GM23338 (cell line): ENCODE measurements around the gene GRM5. TPM values are rescaled to one million over a fixed set of nuclear protein-coding genes. Genes with fewer than 3 reads are reported as not detected.

Experiments used
- ATAC-seq: fragments of 200-7000 bp; cut with Tn5 transposase; 3 replicates; pipeline ENCODE4 v1.9.1; 2020
- DNase-seq: peaks from one replicate; pipeline ENCODE4 v3.0.0-alpha.2; 2015; ENCODE audit warnings: low spot score
- H2AFZ ChIP-seq: fragments of 200-600 bp; sonication (generic); 2 replicates; pipeline ENCODE4 v1.8.0; 2016; ENCODE audit warnings: antibody characterized with exemption, mild to moderate bottlenecking, moderate library complexity
- H3F3A ChIP-seq: fragments of 200-600 bp; sonication (generic); replicated peaks from 2 replicates; pipeline ENCODE4 v1.8.0; 2017; ENCODE audit warnings: antibody characterized with exemption, mixed run types, low read depth
- H3K27ac ChIP-seq: fragments of 200-600 bp; sonication (generic); 2 replicates; pipeline ENCODE4 v1.6.1; 2016; ENCODE audit warnings: low read depth
- H3K27me3 ChIP-seq: fragments of 200-600 bp; sonication (generic); 2 replicates; pipeline ENCODE4 v1.8.0; 2016; ENCODE audit warnings: mild to moderate bottlenecking, mixed run types, moderate library complexity; ENCODE audit not compliant: insufficient read depth
- H3K36me3 ChIP-seq: fragments of 200-600 bp; sonication (generic); 2 replicates; pipeline ENCODE4 v1.8.0; 2016; ENCODE audit warnings: mild to moderate bottlenecking; ENCODE audit not compliant: insufficient read depth
- H3K4me1 ChIP-seq: fragments of 200-600 bp; sonication (generic); 2 replicates; pipeline ENCODE4 v1.8.0; 2016; ENCODE audit warnings: mild to moderate bottlenecking, moderate library complexity; ENCODE audit not compliant: insufficient read depth
- H3K4me2 ChIP-seq: fragments of 200-600 bp; sonication (generic); 2 replicates; pipeline ENCODE4 v1.7.1; 2017; ENCODE audit warnings: mixed run types
- H3K4me3 ChIP-seq: fragments of 200-600 bp; sonication (generic); 2 replicates; pipeline ENCODE4 v1.6.1; 2016; ENCODE audit warnings: mixed run types
- H3K79me2 ChIP-seq: fragments of 200-600 bp; sonication (generic); replicated peaks from 2 replicates; pipeline ENCODE4 v1.8.0; 2017; ENCODE audit warnings: mild to moderate bottlenecking; ENCODE audit not compliant: insufficient read depth
- H3K9me2 ChIP-seq: fragments of 200-600 bp; sonication (generic); 2 replicates; pipeline ENCODE4 v1.8.0; 2017; ENCODE audit not compliant: insufficient read depth
- H4K20me1 ChIP-seq: fragments of 200-600 bp; sonication (generic); replicated peaks from 2 replicates; pipeline ENCODE4 v1.8.0; 2017; ENCODE audit warnings: mild to moderate bottlenecking; ENCODE audit not compliant: insufficient read depth
- H3K27ac Mint-ChIP-seq: 2 replicates; pipeline ENCODE4 v1.8.0; 2020; ENCODE audit warnings: inconsistent platforms, mild to moderate bottlenecking, moderate library complexity, mixed read lengths
- H3K27me3 Mint-ChIP-seq: 3 replicates; pipeline ENCODE4 v1.8.0; 2022; ENCODE audit warnings: low read depth, mild to moderate bottlenecking, moderate library complexity, mixed read lengths, inconsistent platforms; ENCODE audit not compliant: insufficient read depth, poor library complexity
- H3K36me3 Mint-ChIP-seq: 3 replicates; pipeline ENCODE4 v1.8.0; 2021; ENCODE audit warnings: low read depth, mild to moderate bottlenecking, inconsistent platforms, moderate library complexity, mixed read lengths
- H3K4me1 Mint-ChIP-seq: 3 replicates; pipeline ENCODE4 v1.8.0; 2020; ENCODE audit warnings: mild to moderate bottlenecking, inconsistent platforms, mixed read lengths
- H3K4me3 Mint-ChIP-seq: 3 replicates; pipeline ENCODE4 v1.8.0; 2021; ENCODE audit warnings: moderate library complexity, mild to moderate bottlenecking, inconsistent platforms, mixed read lengths
- H3K9me3 Mint-ChIP-seq: 3 replicates; pipeline ENCODE4 v1.8.0; 2020; ENCODE audit warnings: moderate library complexity, mild to moderate bottlenecking, inconsistent platforms, mixed read lengths
- EZH2phosphoT487 ChIP-seq: fragments of 200-600 bp; sonication (generic); IDR thresholded peaks from one replicate; pipeline ENCODE4 v1.8.1; 2018; ENCODE audit warnings: antibody characterized with exemption; ENCODE audit not compliant: unreplicated experiment
- JUNB ChIP-seq: IDR thresholded peaks from one replicate; pipeline ENCODE4 v1.6.1; 2016; ENCODE audit warnings: antibody characterized with exemption; ENCODE audit not compliant: unreplicated experiment
- NANOG ChIP-seq: IDR thresholded peaks from 2 replicates; pipeline ENCODE4 v1.6.1; 2016; ENCODE audit warnings: antibody characterized with exemption, borderline replicate concordance
- REST ChIP-seq: IDR thresholded peaks from one replicate; pipeline ENCODE4 v1.6.1; 2018; ENCODE audit warnings: antibody characterized with exemption; ENCODE audit not compliant: unreplicated experiment
- STAT1 ChIP-seq: IDR thresholded peaks from one replicate; pipeline ENCODE4 v1.6.1; 2016; ENCODE audit warnings: antibody characterized with exemption; ENCODE audit not compliant: unreplicated experiment
- ZNF462 ChIP-seq: fragments of 250-450 bp; sonication (Bioruptor Pico); IDR thresholded peaks from 2 replicates; pipeline ENCODE4 v1.5.0; 2020; ENCODE audit warnings: mild to moderate bottlenecking, moderate library complexity
- polyA plus RNA-seq: library from polyadenylated mRNA; unstranded; fragments of >200 nt; fragmentation: Nextera tagmentation; extraction: Ambion mirVana; gene quantifications from 2 replicates; pipeline ENCODE4 v1.2.1, GENCODE V29; 2016
- total RNA-seq: library from RNA; depleted of rRNA; stranded (reverse); fragments of >200 nt; shearing (Covaris generic); gene quantifications from 2 replicates; pipeline ENCODE4 v1.2.3, GENCODE V29; 2014
- TF ChIP-seq, protein P1 (sequence below), 2 experiments: fragments of 200-600 bp in 1 of 2; sonication (generic) in 1 of 2; conservative IDR thresholded peaks; 2 replicates each; pipeline versions ENCODE4 v1.5.1 to v1.6.1; 2016 to 2017; ENCODE audit warnings: antibody characterized with exemption in 2 of 2, low read depth in 2 of 2, mild to moderate bottlenecking in 2 of 2, moderate library complexity in 1 of 2

The GRM5 gene
- total and polyA plus RNA-seq, 2 experiments from 2014 or later: 0.23 to 0.45 TPM

GRCh38 chr11:88818978-88819377 is 246.8 kb downstream of the GRM5 start (continued):
- no peak for TF ChIP-seq ZNF462 (CRISPR knock-in tag)
- no peak for TF ChIP-seq STAT1
- no peak for TF ChIP-seq REST
- no peak for TF ChIP-seq NANOG
- TF ChIP-seq JUNB: no peak

DNA sequence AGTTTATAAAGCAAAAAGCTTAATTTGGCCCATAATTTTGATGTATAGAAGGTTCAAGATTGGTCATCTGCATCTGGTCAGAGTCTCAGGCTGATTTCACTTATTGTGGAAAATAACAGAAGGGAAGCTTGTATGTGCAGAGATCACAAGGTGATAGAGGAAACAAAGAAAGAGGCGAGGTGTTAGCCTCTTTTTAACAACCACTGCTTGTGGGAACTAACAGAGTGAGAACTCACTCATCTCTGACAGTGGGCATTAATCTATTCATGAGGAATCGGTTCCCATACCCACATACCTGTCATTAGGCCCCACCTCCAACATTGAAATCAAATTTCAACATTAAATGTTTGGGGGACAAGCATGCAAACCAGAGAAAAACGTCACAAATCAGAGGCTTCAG is 250.3 kb downstream of the GRM5 start:
- no peaks in the 10 kb centered on the region for H3K9me2 ChIP-seq
- no peaks in the 10 kb centered on the region for H3K79me2 ChIP-seq
- H2AFZ ChIP-seq: no peak overlapping the region
- H3K4me3 ChIP-seq: no peak overlapping the region
- no peak overlapping the region for H3K27ac ChIP-seq
- H3K27me3 Mint-ChIP-seq: no peaks in the 10 kb centered on the region
- no peak overlapping the region for H3K4me2 ChIP-seq
- ATAC-seq (no peak), DNase-seq (no peak)
- no peaks in the 10 kb centered on the region for H3K36me3 Mint-ChIP-seq
- H3K4me1 ChIP-seq: no peaks in the 10 kb centered on the region
- H4K20me1 ChIP-seq: no peaks in the 10 kb centered on the region
- peaks cover 19% of the 10 kb centered on the region; the same call in 2 of the 3 replicates for H3K4me1 Mint-ChIP-seq
- no peaks in the 10 kb centered on the region for H3K27me3 ChIP-seq
- H3K4me3 Mint-ChIP-seq: no peak overlapping the region
- no peaks in the 10 kb centered on the region for H3K36me3 ChIP-seq
- no peak overlapping the region; the same call in 1 of the 2 replicates for H3K27ac Mint-ChIP-seq
- no peaks in the 10 kb centered on the region for H3F3A ChIP-seq
- H3K9me3 Mint-ChIP-seq: no peaks in the 10 kb centered on the region; the same call in 2 of the 3 replicates
- TF ChIP-seq STAT1 (no peak), EZH2phosphoT487 (no peak)
- TF ChIP-seq, protein P1, sequence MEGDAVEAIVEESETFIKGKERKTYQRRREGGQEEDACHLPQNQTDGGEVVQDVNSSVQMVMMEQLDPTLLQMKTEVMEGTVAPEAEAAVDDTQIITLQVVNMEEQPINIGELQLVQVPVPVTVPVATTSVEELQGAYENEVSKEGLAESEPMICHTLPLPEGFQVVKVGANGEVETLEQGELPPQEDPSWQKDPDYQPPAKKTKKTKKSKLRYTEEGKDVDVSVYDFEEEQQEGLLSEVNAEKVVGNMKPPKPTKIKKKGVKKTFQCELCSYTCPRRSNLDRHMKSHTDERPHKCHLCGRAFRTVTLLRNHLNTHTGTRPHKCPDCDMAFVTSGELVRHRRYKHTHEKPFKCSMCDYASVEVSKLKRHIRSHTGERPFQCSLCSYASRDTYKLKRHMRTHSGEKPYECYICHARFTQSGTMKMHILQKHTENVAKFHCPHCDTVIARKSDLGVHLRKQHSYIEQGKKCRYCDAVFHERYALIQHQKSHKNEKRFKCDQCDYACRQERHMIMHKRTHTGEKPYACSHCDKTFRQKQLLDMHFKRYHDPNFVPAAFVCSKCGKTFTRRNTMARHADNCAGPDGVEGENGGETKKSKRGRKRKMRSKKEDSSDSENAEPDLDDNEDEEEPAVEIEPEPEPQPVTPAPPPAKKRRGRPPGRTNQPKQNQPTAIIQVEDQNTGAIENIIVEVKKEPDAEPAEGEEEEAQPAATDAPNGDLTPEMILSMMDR (conservative IDR thresholded peaks at IDR 0.05; ENCODE audit: low read depth in 2 of 2): no peak
